ENCODE data around the gene NMUR1.

Gene NMUR1

GRCh38 chr2:231483398-231484329 lies 46.6 kb downstream of the NMUR1 start:
- DNase-seq: peak; percentile 29

DNA sequence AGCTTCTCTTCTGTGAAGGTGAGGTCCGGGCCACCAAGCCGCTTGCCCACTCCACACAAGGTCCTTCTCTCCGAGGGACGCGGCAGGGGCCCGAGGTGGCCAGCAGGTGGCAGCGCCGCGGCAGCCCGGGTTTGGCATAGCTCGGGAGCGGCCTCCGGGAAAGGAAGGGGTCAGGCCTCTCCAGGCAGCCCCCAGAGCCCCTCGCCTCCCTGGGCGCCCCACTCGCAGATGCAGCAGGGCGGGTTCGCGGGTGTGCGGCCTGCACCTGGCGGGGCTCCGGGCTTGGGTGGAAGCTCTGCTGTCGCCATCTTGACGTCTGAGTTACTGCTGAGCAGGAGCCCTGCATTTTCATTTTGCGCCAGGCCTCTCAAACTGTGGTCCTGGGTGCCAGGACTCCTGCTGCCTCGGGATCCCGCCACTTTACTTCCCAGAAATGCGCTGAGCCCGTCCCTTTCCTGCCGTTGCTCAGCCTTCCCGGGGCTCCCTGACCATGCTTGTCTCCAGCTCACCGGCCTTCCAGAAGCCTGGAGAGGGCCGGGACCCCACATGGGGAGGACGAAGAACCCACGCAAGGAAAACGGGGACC lies 47.3 kb downstream of the NMUR1 start:
- peak; percentile 71 for DNase-seq

DNA sequence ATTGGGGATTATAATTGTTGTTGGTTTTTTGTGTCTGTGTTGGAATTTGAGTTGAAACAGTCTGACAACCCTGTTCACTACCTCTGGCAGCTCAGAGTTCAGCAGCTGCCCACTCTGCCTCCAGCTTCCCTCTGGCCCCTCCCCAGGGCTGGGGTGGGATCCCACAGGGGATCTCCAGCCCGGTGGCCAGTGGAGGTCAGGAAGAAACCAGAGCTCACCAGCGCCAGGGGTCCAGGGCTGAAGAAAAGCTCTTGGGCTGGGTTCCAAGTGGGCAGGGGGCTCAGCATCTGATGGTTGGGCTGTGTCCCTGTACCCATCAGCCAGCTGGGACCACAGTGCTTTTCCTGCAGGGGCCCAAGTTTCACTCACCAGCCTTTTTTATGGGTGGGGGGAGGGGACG lies 49.5 kb downstream of the NMUR1 start:
- no peak for DNase-seq

- no peak for DNase-seq
Measured at GRCh38 chr2:231479455-231479854, 50.8 kb downstream of the NMUR1 start.

DNA sequence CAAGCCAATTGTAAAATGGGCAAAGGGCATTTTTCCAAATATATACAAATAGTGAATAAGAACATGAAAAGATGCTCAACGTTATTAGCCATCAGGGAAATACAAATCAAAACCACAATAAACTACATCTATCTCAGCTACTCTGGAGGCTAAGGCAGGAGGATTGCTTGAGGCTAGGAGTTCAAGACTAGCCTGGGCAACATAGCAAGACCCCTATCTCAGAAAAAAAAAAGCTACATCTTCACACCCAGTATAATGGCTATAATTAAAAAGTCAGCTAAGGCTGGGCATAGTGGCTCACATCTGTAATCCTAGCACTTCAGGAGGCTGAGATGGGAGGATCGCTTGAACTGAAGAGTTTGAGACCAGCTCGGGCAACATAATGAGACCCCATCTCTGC lies 53.3 kb downstream of the NMUR1 start:
- DNase-seq: no peak

DNA sequence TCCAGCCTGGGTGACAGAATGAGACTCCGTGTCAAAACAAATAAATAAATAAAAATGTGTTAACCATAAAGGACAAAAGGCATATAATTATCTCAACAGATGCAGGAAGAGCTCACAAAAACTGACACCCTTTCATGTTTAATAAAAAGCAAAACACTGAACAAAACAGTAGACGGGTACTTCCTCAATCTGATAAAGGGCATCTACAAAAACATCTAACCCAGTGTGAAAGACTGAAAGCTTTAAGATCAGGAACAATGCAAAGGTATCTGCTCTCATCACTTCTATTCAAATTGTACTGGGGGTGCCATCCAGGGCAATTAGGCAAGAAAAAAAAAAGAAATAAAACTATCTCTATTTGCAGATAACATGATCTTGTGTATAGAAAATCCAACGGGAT lies 54.3 kb downstream of the NMUR1 start:
- no peak for DNase-seq

Data from CD4-positive, alpha-beta T cell treated with Interleukin-4 for 4 hours (primary cell).